CD4-positive, alpha-beta T cell treated with Interleukin-4 for 4 hours (primary cell): Measurements from ENCODE around the gene WHRN.
A peak's percentile ranks its signal among the peaks of the same experiment; 100 is the strongest.

Source experiments
- DNase-seq: peaks from one replicate; pipeline ENCODE4 v3.0.0-alpha.2; 2020

The WHRN gene

GRCh38 chr9:114489928-114490327, 15.3 kb downstream of the WHRN start:
- no peak for DNase-seq

GRCh38 chr9:114488398-114489129, 16.7 kb downstream of the WHRN start:
- DNase-seq = no peak

GRCh38 chr9:114487607-114488300, 17.5 kb downstream of the WHRN start:
- DNase-seq = peak; percentile 79

- no peak for DNase-seq
Measured at GRCh38 chr9:114486205-114486963, 18.9 kb downstream of the WHRN start.

GRCh38 chr9:114484854-114485443, 20.3 kb downstream of the WHRN start:
- DNase-seq = peak; percentile 86

- no peak for DNase-seq
Measured at GRCh38 chr9:114484215-114484853, 20.9 kb downstream of the WHRN start.

- DNase-seq = no peak
Measured at GRCh38 chr9:114483499-114483898, 21.8 kb downstream of the WHRN start.

- DNase-seq = no peak
Measured at GRCh38 chr9:114482593-114482992, 22.7 kb downstream of the WHRN start.

GRCh38 chr9:114481789-114482188, 23.5 kb downstream of the WHRN start:
- no peak for DNase-seq

- DNase-seq = no peak
Measured at GRCh38 chr9:114480746-114481435, 24.4 kb downstream of the WHRN start.

GRCh38 chr9:114478871-114479270, 26.4 kb downstream of the WHRN start:
- DNase-seq = no peak

GRCh38 chr9:114478459-114478858, 26.8 kb downstream of the WHRN start:
- DNase-seq = no peak

GRCh38 chr9:114477642-114478041, 27.6 kb downstream of the WHRN start:
- DNase-seq = no peak

GRCh38 chr9:114476891-114477469, 28.3 kb downstream of the WHRN start:
- DNase-seq = no peak

GRCh38 chr9:114475412-114476135, 29.7 kb downstream of the WHRN start:
- no peak for DNase-seq

- DNase-seq = no peak
Measured at GRCh38 chr9:114474425-114474824, 30.8 kb downstream of the WHRN start.

GRCh38 chr9:114473447-114473801, 31.8 kb downstream of the WHRN start:
- no peak for DNase-seq

GRCh38 chr9:114472765-114473446, 32.4 kb downstream of the WHRN start:
- no peak for DNase-seq

- DNase-seq = no peak
Measured at GRCh38 chr9:114471157-114471556, 34.1 kb downstream of the WHRN start.

- DNase-seq = no peak
Measured at GRCh38 chr9:114470581-114470980, 34.7 kb downstream of the WHRN start.

GRCh38 chr9:114470121-114470520, 35.2 kb downstream of the WHRN start:
- DNase-seq = no peak
